PC-3 (cell line): ENCODE results near the gene SELENOI.
"Not testable (repeated sequence)": the region's sequence is repeated elsewhere in the genome, so short reads cannot be mapped to it uniquely, and the experiment has no call there.

Source experiments
- CTCF ChIP-seq: fragments of 300-600 bp; sonication (generic); conservative IDR thresholded peaks from 2 replicates; pipeline ENCODE4 v1.5.1; 2017; ENCODE audit warnings: antibody characterized with exemption, low read depth, mild to moderate bottlenecking, low read length
- EZH2 ChIP-seq: fragments of 300-600 bp; sonication (generic); IDR thresholded peaks from one replicate; pipeline ENCODE4 v1.6.1; 2017; ENCODE audit warnings: antibody characterized with exemption, mild to moderate bottlenecking, low read length; ENCODE audit not compliant: unreplicated experiment

DNA sequence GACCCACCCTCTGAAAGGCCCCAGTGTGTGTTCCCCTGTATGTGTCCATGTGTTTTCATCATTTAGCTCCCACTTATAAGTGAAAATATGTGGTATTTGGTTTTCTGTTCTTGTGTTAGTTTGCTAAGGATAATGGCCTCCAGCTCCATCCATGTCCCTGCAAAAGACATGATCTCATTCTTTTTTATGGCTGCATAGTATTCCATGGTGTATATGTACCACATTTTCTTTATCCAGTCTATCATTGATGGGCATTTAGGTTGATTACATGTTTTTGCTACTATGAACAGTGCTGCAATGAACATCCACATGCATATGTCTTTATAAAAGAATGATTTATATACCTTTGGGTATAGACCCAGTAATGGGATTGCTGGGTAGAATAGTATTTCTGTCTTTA is 21.5 kb upstream of the SELENOI start:
- TF ChIP-seq CTCF, EZH2: not testable (repeated sequence)
